ENCODE results near the gene LRRK1.

- TF ChIP-seq CTCF (IDR thresholded peaks at IDR 0.05), result no peak
- no peak for TF ChIP-seq POLR2A (IDR thresholded peaks at IDR 0.05)
Observed at GRCh38 chr15:100898661-100899462, 20.3 kb upstream of the LRRK1 start.
